HG02763 (cell line): ENCODE measurements around the gene CD247.
A peak's percentile ranks its signal among the peaks of the same experiment; 100 is the strongest.

ENCODE experiments used
- ATAC-seq: cut with Tn5 transposase; IDR thresholded peaks from one replicate; pipeline ENCODE4 v1.9.1; 2021; ENCODE audit warnings: mild to moderate bottlenecking, moderate library complexity; ENCODE audit not compliant: unreplicated experiment

CD247 gene

GRCh38 chr1:167463875-167464575, 54.3 kb downstream of the CD247 start:
- no peak for ATAC-seq

- ATAC-seq, result no peak
Observed at GRCh38 chr1:167463080-167463479, 55.2 kb downstream of the CD247 start.

GRCh38 chr1:167462341-167462740, 56.0 kb downstream of the CD247 start:
- ATAC-seq, result no peak

- no peak for ATAC-seq
Observed at GRCh38 chr1:167460836-167461235, 57.5 kb downstream of the CD247 start.

- ATAC-seq, result no peak
Observed at GRCh38 chr1:167457936-167458584, 60.3 kb downstream of the CD247 start.

GRCh38 chr1:167456926-167457325, 61.4 kb downstream of the CD247 start:
- no peak for ATAC-seq

GRCh38 chr1:167456524-167456923, 61.8 kb downstream of the CD247 start:
- ATAC-seq, result no peak

- peak; percentile 28 for ATAC-seq
Observed at GRCh38 chr1:167455786-167456446, 62.4 kb downstream of the CD247 start.

- ATAC-seq, result peak; percentile 45
Observed at GRCh38 chr1:167454894-167455785, 63.2 kb downstream of the CD247 start.

GRCh38 chr1:167454304-167454893, 63.9 kb downstream of the CD247 start:
- ATAC-seq, result no peak

GRCh38 chr1:167453123-167453522, 65.2 kb downstream of the CD247 start:
- no peak for ATAC-seq

- no peak for ATAC-seq
Observed at GRCh38 chr1:167452483-167452882, 65.8 kb downstream of the CD247 start.

GRCh38 chr1:167450843-167451242, 67.5 kb downstream of the CD247 start:
- ATAC-seq, result no peak

- peak; percentile 45 for ATAC-seq
Observed at GRCh38 chr1:167447521-167448136, 70.7 kb downstream of the CD247 start.

- ATAC-seq, result no peak
Observed at GRCh38 chr1:167446966-167447365, 71.4 kb downstream of the CD247 start.

GRCh38 chr1:167443757-167444156, 74.6 kb downstream of the CD247 start:
- no peak for ATAC-seq

- no peak for ATAC-seq
Observed at GRCh38 chr1:167442854-167443565, 75.3 kb downstream of the CD247 start.

- ATAC-seq, result peak; percentile 71
Observed at GRCh38 chr1:167442142-167442848, 76.0 kb downstream of the CD247 start.

- ATAC-seq, result no peak
Observed at GRCh38 chr1:167441222-167441621, 77.1 kb downstream of the CD247 start.
